ENCODE results near the gene PCDH10.
A peak's percentile ranks its signal among the peaks of the same experiment; 100 is the strongest.

PCDH10 gene

GRCh38 chr4:133148690-133149363 lies at the start of gene PCDH10:
TSS of gene PCDH10 (plus strand) at chr4:133149294. CDS start at chr4:133150141, 847 bp downstream.
- DNase-seq (ENCODE audit: low spot score), result peak; percentile 58

GRCh38 chr4:133102043-133102442 lies 47.1 kb upstream of the PCDH10 start:
- no peak for DNase-seq (ENCODE audit: low spot score)

- DNase-seq (ENCODE audit: low spot score), result no peak
These were observed 46.3 kb upstream of the PCDH10 start for GRCh38 chr4:133102612-133103409.

GRCh38 chr4:133112641-133113040 lies 36.5 kb upstream of the PCDH10 start:
- no peak for DNase-seq (ENCODE audit: low spot score)

- DNase-seq (ENCODE audit: low spot score), result no peak
These were observed 24.3 kb upstream of the PCDH10 start for GRCh38 chr4:133124746-133125145.

- no peak for DNase-seq (ENCODE audit: low spot score)
These were observed 21.6 kb upstream of the PCDH10 start for GRCh38 chr4:133127500-133127899.

GRCh38 chr4:133129237-133129636 lies 19.9 kb upstream of the PCDH10 start:
- DNase-seq (ENCODE audit: low spot score), result no peak

GRCh38 chr4:133130171-133130570 lies 18.9 kb upstream of the PCDH10 start:
- DNase-seq (ENCODE audit: low spot score), result no peak

- no peak for DNase-seq (ENCODE audit: low spot score)
These were observed 17.1 kb upstream of the PCDH10 start for GRCh38 chr4:133131829-133132460.

- no peak for DNase-seq (ENCODE audit: low spot score)
These were observed 12.3 kb upstream of the PCDH10 start for GRCh38 chr4:133136833-133137232.

GRCh38 chr4:133137571-133137970 lies 11.5 kb upstream of the PCDH10 start:
- no peak for DNase-seq (ENCODE audit: low spot score)

GRCh38 chr4:133143775-133144430 lies 5.2 kb upstream of the PCDH10 start:
- no peak for DNase-seq (ENCODE audit: low spot score)

GRCh38 chr4:133145241-133145640 lies 3.9 kb upstream of the PCDH10 start:
- DNase-seq (ENCODE audit: low spot score), result no peak

GRCh38 chr4:133145758-133146573 lies 3.1 kb upstream of the PCDH10 start:
- DNase-seq (ENCODE audit: low spot score), result no peak

- DNase-seq (ENCODE audit: low spot score), result peak; percentile 52
These were observed 2.4 kb upstream of the PCDH10 start for GRCh38 chr4:133146574-133147241.

GRCh38 chr4:133147286-133147821 lies 1.7 kb upstream of the PCDH10 start:
- no peak for DNase-seq (ENCODE audit: low spot score)

- DNase-seq (ENCODE audit: low spot score), result no peak
These were observed 989 bp upstream of the PCDH10 start for GRCh38 chr4:133147921-133148689.

GRCh38 chr4:133149364-133149695 lies 236 bp downstream of the PCDH10 start:
- DNase-seq (ENCODE audit: low spot score), result no peak

GRCh38 chr4:133149932-133150471 lies 908 bp downstream of the PCDH10 start:
- DNase-seq (ENCODE audit: low spot score), result peak; percentile 2

All from HuH-7 (cell line).